Mucosa of rectum (tissue), 2 donors: ENCODE measurements around the gene FYCO1.
"Not testable (repeated sequence)": the region's sequence is repeated elsewhere in the genome, so short reads cannot be mapped to it uniquely, and the experiment has no call there.

ENCODE experiments used
- H3K27ac ChIP-seq, 2 donors: one replicate each; pipeline ENCODE4 v1.7.0; 2013; ENCODE audit warnings: inconsistent platforms in 2 of 2, low read depth in 2 of 2, low read length in 2 of 2
- H3K27me3 ChIP-seq, 2 donors: one replicate each; pipeline ENCODE4 v1.7.0; 2013; ENCODE audit warnings: low read length in 2 of 2; ENCODE audit not compliant: control insufficient read depth in 2 of 2, insufficient read depth in 2 of 2
- H3K36me3 ChIP-seq, 2 donors: one replicate each; pipeline ENCODE4 v1.7.0; 2013; ENCODE audit warnings: low read length in 2 of 2; ENCODE audit not compliant: control insufficient read depth in 2 of 2, insufficient read depth in 2 of 2
- H3K4me1 ChIP-seq, 2 donors: one replicate each; pipeline ENCODE4 v1.7.0; 2013; ENCODE audit warnings: low read length in 2 of 2, mild to moderate bottlenecking in 1 of 2; ENCODE audit not compliant: control insufficient read depth in 2 of 2, insufficient read depth in 2 of 2
- H3K4me3 ChIP-seq, 2 donors: one replicate each; pipeline ENCODE4 v1.7.0; 2013; ENCODE audit warnings: low read length in 2 of 2
- H3K9ac ChIP-seq, 2 donors: one replicate each; pipeline ENCODE4 v1.7.0; 2013; ENCODE audit warnings: low read length in 2 of 2, low read depth in 1 of 2, mild to moderate bottlenecking in 1 of 2
- H3K9me3 ChIP-seq, 2 donors: one replicate each; pipeline ENCODE4 v1.7.0; 2013; ENCODE audit warnings: low read length in 2 of 2; ENCODE audit not compliant: control insufficient read depth in 2 of 2
- donor health status: healthy.
- donor health status: Normal muscosa, but diverticular disease.

Gene FYCO1

GRCh38 chr3:46012246-46012645 lies 16.6 kb upstream of the FYCO1 start:
- no peaks in the 10 kb centered on the region for H3K27me3 ChIP-seq
- no peaks in the 10 kb centered on the region for H3K4me1 ChIP-seq
- H3K9me3 ChIP-seq: no peaks in the 10 kb centered on the region
- no peak overlapping the region for H3K9ac ChIP-seq
- H3K36me3 ChIP-seq: no peaks in the 10 kb centered on the region
- H3K4me3 ChIP-seq: no peak overlapping the region
- no peak overlapping the region for H3K27ac ChIP-seq

GRCh38 chr3:46010519-46011113 lies 15.0 kb upstream of the FYCO1 start:
- no peaks in the 10 kb centered on the region for H3K27me3 ChIP-seq
- H3K4me1 ChIP-seq: peaks cover 0 to 7% of the 10 kb centered on the region in 2 donors
- H3K9ac ChIP-seq: no peak overlapping the region
- H3K27ac ChIP-seq: no peak overlapping the region
- H3K4me3 ChIP-seq: no peak overlapping the region
- H3K9me3 ChIP-seq: no peaks in the 10 kb centered on the region
- no peaks in the 10 kb centered on the region for H3K36me3 ChIP-seq

DNA sequence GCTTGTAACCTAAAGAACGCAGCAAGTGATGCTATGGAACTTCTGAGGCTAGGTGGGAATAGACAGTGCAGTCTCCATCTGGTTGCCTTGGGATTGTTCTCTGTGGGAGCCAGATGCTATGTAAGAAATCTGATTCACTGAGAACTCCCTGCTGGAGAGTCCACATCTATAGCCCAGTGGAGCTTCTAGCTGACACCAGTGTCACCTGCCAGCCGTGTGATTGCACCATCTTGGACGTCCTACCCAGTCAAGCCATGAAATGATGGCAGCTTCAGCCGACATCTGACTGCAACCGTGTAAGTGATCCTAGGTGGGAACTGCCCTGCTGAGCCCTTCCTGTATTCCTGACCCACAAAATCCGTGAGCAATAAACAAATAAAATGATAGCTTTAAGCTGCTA lies 12.4 kb upstream of the FYCO1 start:
- Histone ChIP-seq H3K27ac (no peak overlapping the region), H3K36me3 (no peaks in the 10 kb centered on the region), H3K4me1 (peaks cover 0 to 7% of the 10 kb centered on the region in 2 donors), H3K27me3 (no peaks in the 10 kb centered on the region), H3K9ac (no peak overlapping the region), H3K4me3 (no peak overlapping the region), H3K9me3 (no peaks in the 10 kb centered on the region)

DNA sequence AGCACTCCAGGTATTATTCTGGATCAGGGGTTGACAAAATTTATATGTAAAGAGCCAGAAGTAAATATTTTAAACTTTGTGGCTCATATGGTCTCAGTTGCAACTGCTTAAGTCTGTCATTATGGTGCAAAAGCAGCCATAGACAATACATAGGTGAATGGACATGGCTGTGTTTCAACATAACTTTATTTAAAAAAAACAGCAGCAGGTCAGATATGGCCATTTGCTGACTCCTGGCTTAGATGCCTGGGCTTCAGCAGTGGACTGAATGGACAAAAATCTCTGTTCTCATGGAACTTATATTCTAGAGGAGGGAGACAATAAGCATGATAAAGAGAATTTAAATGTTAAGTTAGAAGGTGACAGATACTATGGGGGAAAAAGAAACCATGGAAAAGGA lies 11.7 kb upstream of the FYCO1 start:
- no peak overlapping the region for H3K4me3 ChIP-seq
- peaks cover 0 to 7% of the 10 kb centered on the region in 2 donors for H3K4me1 ChIP-seq
- H3K9ac ChIP-seq: no peak overlapping the region
- no peaks in the 10 kb centered on the region for H3K9me3 ChIP-seq
- H3K27ac ChIP-seq: peak overlapping the region in 1 of 2 donors; percentile 52
- no peaks in the 10 kb centered on the region for H3K36me3 ChIP-seq
- no peaks in the 10 kb centered on the region for H3K27me3 ChIP-seq

- Histone ChIP-seq H3K9ac (no peak overlapping the region), H3K27ac (peak overlapping the region; percentile 43 to 52), H3K9me3 (no peaks in the 10 kb centered on the region), H3K36me3 (no peaks in the 10 kb centered on the region), H3K27me3 (no peaks in the 10 kb centered on the region), H3K4me3 (no peak overlapping the region), H3K4me1 (peaks cover 0 to 7% of the 10 kb centered on the region in 2 donors)
Observed at GRCh38 chr3:46006238-46007032, 10.8 kb upstream of the FYCO1 start.

GRCh38 chr3:46003706-46004105 lies 8.1 kb upstream of the FYCO1 start:
- not testable (repeated sequence) for H3K4me1 ChIP-seq

DNA sequence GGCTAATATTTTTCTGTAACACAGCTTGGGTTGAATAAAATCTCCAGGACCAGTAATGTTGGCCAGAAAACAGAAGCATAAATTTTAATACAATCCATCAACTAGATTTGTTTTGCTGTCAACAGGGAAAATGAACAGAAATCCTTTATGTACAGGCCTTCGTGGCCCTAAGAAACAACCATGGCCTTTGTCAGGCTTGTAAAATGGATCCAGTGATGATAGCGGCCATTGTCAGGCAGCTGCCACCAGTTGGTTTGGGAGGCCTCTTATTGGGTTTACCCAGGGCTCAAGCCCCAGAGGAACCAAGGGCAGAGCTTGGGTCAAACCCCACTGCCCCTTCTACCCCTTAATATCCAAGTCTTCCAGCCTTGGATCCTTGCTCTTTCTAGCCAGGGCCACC lies 5.6 kb upstream of the FYCO1 start:
- Histone ChIP-seq H3K4me3 (no peak overlapping the region), H3K27ac (no peak overlapping the region)

More at GRCh38 chr3:46003706-46004105, 8.1 kb upstream of the FYCO1 start:
- not testable (repeated sequence) for H3K27me3 ChIP-seq, H3K36me3 ChIP-seq, H3K27ac ChIP-seq, H3K9me3 ChIP-seq, H3K9ac ChIP-seq, H3K4me3 ChIP-seq

DNA sequence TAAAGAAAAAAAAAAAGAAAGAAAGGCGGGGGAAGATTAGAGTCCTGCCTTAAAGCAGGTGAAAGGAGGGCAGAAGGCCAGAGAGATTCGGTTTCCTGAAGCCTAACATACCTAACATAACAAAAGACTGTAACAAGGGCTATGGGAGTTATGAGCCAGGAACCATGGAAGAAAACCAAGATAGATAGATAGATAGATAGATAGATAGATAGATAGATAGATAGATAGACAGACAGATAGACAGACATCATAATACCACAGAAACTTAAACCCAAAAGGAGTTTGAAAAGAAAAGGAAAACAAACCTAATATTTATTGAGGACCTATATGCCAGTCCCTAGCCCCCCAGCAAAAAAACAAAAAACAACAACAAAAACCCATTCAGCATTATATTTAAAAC lies 2.3 kb upstream of the FYCO1 start:
- Histone ChIP-seq H3K4me3 (no peak overlapping the region), H3K9me3 (no peaks in the 10 kb centered on the region), H3K9ac (no peak overlapping the region), H3K4me1 (peaks cover 0 to 3% of the 10 kb centered on the region in 2 donors), H3K36me3 (no peaks in the 10 kb centered on the region), H3K27me3 (no peaks in the 10 kb centered on the region), H3K27ac (no peak overlapping the region)

More for the DNA sequence above, 5.6 kb upstream of the FYCO1 start:
- H3K9ac ChIP-seq: no peak overlapping the region
- peaks cover 0 to 3% of the 10 kb centered on the region in 2 donors for H3K4me1 ChIP-seq
- no peaks in the 10 kb centered on the region for H3K36me3 ChIP-seq
- H3K27me3 ChIP-seq: no peaks in the 10 kb centered on the region
- no peaks in the 10 kb centered on the region for H3K9me3 ChIP-seq

DNA sequence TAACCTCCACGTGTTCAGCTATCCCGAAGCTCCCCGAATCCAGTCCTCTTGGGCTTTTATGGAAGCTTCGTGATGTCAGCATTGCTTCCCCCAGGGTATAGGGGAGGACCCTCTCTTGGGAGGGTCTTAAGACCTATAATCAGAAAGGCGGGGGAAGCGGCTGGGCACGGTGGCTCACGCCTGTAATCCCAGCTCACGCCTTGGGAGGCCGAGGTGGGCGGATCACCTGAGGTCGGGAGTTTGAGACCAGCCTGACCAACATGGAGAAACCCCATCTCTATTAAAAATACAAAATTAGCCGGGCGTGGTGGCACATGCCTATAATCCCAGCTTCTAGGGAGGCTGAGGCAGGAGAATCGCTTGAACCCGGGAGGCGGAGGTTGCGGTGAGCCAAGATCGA lies 1.9 kb upstream of the FYCO1 start:
- not testable (repeated sequence) for H3K27ac ChIP-seq, H3K27me3 ChIP-seq, H3K9ac ChIP-seq, H3K4me3 ChIP-seq, H3K9me3 ChIP-seq, H3K36me3 ChIP-seq, H3K4me1 ChIP-seq

DNA sequence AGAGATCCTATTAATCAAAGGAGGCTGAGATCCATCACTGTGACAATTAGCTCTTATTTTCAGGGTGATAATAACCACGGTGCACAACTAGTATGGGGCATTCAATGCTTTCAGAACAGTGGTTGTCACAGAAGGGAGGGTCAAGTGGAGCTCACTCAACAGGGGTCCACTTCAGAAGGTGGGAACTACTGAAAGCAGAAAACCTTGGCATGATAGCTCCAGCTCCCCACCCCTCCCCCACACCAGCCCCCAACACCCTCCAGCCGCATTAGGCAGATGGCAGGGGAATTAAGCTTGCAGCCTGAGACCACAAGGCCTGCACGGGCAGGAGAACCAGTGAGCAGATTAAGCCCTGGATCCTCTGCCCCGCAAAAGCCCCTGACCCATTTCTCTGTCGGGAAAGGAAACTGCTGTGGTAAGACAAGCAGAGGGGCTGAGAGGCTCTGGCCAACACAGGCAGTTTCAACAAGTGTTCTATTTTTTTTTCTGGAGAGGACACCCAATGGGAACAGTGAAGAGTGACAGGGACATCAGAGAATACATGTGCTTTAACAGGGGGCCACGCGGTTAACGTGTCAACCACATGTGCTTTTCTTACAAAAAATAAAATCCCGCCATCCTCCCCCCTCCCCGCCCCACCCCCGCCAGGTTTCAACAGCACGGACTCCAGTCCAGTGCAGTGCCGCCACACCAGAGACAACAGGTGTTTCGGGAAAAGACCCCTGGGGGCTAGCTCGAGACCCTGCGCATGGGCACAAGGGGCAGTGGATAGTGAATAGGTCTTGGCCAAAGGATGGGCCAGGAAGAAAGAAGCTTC lies 997 bp downstream of the FYCO1 start:
- peak overlapping the region; percentile 92 to 96 for H3K9ac ChIP-seq
- peak overlapping the region; percentile 85 to 87 for H3K27ac ChIP-seq
- H3K4me3 ChIP-seq: peak overlapping the region; percentile 89
- H3K36me3 ChIP-seq: no peaks in the 10 kb centered on the region
- peaks cover 0 to 9% of the 10 kb centered on the region in 2 donors for H3K4me1 ChIP-seq
- H3K9me3 ChIP-seq: no peaks in the 10 kb centered on the region
- H3K27me3 ChIP-seq: no peaks in the 10 kb centered on the region
